Mesenteric fat pad (tissue), 1 donor: ENCODE results near the gene ARL8B. TPM values are rescaled to one million over a fixed set of nuclear protein-coding genes. Genes with fewer than 3 reads are reported as not detected.

Source experiments
- DNase-seq: peaks from one replicate; pipeline ENCODE4 v3.0.0-alpha.2; 2020; ENCODE audit warnings: low spot score
- total RNA-seq: library from RNA; stranded (reverse); fragmentation: NEBNext Ultra II Directional; extraction: Animal tissue kit (Norgen Biotek cat#: 25700); gene quantifications from one replicate; pipeline ENCODE4 v1.2.1, GENCODE V29; 2021
- donor health status: DM: yes; HTN: yes; CAD: no.

The ARL8B gene
- total RNA-seq, 1 donor from 2014 or later, result 63.4 TPM

DNA sequence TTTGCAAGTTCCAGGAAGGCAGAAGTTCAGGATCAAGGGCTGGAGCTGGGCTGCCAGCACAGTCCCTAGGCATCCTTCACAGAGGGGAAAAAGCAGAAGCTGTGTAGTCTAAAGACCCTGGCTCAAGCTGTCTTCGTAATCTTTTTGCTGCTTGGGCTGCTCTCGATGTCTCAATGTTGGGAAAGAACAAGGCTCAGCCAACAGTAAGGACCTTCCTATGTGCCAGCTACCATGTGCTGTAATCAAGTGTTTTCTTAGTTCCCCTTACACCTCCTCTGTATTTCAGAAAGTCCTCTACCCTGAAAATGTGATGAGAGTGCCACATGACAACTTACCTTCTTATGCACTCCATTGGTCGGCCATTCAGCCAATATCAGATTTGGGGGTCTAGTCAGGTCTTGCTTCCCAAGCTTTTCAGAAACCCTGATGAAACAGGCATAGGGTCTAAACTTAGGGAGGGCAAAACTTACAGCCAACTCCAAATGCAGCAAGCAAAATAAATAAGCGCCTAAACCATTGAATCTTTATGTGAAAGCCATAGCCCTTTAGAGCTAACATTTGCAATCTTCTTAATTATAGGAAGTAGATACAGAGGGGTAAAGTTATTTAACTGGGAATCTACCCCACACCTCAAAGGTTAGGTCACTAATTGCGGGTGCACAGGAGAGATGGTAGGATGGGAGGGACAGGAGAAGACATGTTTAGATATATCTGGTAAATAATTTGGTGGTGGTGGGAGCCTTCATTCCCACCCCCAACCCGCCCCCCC, 64.2 kb downstream of the ARL8B start:
- no peak for DNase-seq

DNA sequence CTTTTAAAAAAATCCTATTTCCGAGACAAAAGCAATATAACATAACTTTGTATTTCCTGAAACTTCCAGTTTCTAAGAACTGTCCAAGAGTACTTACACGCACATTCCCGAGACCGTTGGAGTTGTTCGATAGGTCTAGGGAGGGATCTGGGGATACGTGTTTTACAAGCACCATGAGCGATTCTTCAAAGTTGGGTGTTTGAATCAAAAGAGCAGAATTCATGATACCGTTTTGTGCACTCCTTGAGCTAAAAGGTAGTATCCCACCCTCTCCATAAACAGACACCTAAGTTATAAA, 64.7 kb downstream of the ARL8B start:
- DNase-seq, result no peak

DNA sequence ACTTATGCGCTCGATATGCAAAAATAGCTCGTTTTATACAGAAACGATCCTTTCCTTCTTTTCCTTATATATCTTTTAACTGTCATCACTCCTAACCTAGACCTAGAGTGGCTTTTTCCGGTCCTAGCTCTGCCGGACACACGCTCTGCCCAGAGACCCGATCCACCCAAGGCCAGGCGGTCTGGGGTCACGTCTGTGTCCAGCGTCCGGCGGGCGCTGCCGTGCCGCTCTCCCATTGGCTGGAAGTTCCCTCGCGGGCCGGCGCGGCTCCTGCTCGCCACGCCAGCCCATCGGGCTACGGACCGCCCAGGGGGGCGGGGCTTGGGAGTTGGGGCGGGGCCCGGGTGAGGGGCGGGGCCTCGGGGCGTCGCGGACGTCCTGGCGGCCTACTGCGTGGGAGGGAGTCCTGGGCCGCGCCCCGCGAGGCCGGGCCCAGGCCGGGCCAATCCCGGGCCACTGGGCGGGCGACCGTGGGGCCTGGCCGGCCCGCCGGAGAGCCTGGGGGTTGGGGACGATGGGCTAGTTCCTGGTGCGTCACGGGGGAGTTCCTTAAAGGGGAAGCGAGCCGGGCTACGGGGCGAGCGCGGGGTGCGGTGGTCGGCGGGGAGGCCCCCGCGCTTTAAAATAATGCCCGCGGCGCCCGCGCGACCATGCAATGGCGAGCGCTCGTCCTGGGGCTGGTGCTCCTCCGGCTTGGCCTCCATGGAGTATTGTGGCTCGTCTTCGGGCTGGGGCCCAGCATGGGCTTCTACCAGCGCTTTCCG, 65.2 kb downstream of the ARL8B start, which contains the start of gene EDEM1:
Gene EDEM1, plus strand, starts transcription at position 552 of the 764 bp plus-strand sequence. Its CDS starts 99 bp downstream, at position 651.
- DNase-seq, result peak; percentile 99

DNA sequence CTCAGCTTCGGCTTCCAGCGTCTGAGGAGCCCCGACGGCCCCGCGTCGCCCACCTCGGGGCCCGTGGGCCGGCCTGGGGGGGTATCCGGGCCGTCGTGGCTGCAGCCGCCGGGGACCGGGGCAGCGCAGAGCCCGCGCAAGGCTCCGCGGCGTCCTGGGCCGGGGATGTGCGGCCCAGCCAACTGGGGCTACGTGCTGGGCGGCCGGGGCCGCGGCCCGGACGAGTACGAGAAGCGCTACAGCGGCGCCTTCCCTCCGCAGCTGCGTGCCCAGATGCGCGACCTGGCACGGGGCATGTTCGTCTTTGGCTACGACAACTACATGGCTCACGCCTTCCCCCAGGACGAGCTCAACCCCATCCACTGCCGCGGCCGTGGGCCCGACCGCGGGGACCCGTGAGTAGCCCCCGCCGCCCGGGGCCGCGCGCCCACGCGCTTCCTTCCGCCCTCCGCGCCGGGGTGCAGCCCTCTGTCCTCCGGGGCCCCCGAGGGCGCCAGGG, 65.9 kb downstream of the ARL8B start:
- DNase-seq, result no peak

DNA sequence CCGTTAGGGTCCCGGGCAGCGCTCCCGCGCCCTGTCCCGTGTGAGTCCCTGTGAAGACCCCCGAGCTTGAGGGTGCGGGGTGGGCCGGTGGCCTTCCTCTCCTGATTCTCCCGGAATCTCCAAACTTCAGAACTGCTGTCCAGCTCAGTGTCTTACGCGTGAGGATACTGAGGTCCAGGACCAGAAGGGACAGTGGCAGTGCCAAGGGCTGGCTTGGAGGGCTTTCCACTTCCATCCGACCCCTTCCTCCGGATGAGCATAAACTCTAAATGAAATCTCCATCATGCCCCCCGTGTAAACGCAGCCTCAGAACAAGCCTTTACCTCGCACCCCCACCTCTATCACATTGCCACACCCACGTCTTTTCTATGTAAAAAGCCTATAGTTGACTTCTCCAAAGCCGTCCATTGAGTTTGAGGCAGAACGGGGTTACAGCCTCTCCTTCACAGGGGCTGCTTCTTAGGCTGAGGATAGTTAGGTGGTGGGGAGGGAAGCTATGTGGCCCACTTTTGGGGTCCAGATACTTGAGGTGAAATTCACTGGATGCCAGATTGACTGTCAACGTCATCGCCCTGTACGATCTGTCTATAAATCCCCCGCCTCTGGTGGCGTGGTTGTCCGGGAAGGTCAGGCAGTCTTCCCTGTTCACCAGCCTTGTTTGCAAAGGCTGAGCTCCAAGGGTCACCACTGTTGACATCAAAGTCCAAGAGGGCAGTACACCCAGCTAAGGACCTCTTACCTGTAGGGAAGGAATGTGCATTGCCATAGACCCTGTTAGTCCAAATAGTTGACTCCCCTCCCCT, 66.5 kb downstream of the ARL8B start:
- no peak for DNase-seq

DNA sequence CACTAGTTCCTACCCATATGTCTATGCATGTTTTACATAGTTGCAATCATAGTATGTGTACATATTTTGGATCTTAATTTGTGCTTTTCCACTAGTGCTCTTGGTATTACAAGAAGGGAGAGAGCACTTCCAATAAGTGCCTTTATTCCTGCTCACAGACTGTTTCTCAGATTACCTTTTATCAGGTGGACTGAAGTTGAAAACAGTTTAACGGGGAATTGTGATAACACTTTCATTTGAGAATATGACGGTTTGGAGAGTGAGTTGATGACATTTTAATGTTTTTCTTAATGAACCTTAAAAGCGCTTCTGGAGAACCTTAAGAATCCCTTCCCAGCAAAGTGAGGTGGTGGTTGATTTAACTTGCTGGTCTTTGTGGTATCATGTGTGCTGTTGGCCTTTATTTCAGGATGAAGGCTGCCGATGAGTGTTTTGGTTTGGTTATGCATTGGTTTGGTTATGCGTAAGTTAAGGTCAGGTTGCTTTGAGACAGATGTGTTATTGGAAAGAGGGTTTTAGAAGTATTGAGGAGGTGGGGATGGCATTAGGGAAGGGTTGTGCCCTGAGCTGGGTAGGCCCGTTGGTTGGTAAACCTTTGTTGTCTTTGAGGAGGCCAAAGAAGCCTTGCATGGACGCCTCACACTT, 68.2 kb downstream of the ARL8B start:
- no peak for DNase-seq

DNA sequence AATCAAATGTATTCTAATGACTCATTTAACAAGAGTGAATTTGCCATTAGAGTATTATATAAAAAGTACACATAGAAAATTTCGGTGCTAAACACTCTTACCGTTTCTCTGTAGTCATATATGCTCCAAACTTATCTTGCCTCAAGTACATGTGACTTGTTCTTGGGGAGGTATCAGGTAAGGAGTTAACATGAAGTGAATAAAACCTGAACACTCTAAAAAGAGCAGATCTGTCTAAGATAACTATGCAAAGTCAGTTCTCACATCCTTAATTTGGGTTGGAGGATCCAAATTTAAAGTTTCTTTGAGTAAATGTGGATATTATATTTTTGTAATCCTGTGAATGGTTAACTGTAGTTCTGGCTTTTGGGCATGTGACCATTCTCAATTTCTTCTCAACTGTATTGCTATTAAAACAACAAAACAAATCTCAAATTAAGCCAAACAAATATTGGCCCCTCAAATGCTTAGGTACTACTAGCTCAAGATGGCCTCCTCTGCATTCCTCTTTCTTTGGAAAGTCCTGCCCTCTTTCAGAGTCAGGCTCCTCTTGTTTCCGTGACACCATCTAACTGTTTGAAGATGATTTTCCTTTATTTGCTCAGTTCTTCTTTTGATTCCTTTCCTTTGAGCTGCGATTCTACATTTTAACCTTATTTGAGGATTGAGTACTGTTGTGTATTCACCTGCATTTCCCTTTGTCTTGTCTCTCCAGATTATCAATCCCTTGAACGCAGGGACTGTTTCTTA, 69.6 kb downstream of the ARL8B start:
- DNase-seq, result no peak

DNA sequence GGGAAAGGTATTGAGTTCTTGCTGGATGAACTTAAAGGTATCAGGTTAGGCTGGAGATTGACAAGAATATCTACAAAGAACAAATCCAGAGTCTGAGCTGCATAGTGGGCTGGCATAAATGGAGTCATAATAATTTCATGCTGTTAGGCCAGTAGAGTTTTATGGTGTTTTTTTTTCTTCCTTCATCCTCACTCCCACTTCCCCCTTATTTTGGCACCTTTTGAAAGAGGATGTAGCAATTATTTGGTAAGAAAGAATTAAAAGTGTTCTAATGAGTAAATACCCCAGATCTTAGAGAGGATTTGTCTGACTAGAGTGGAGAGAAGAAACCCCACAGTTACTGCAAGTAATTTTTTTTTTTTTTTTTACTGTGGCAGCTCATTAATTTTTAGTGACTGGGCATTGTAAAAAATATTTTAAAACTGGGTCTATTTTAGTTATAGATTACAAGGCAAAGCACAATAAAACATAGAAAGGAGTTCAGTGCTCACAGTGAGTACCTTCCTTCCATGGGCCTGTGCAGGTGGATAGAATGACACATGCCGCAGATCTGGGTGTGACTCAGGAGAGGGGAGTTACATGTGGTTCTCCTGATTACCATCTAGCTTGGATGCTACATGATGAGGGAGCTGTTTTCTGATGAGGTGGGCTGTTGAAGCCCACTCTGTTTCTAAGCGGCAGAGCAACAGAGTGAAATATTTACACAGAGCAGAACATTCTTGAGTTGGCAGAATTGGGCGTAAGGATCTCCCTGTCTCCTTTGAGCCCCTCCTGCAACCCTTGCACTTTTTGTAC, 70.7 kb downstream of the ARL8B start:
- DNase-seq, result no peak

DNA sequence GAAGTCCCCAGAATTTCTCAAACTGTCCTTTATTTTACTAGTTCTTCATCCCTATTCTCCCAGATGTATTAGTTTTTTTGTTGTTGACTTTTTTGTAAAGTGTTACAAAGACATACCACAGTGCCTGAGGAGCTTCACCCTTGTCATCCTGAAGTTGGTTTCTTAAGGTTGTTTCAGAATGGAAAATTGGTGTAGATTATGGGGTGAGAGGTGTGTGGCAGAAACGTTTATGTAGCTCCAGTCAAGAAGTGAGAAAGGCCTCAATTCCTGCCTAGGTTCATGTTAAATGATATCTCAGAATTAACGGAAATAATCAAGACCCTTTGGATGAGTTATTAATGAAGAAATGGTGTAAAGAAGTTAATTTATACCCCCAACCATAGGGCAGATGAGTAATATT, 72.2 kb downstream of the ARL8B start:
- DNase-seq, result no peak

DNA sequence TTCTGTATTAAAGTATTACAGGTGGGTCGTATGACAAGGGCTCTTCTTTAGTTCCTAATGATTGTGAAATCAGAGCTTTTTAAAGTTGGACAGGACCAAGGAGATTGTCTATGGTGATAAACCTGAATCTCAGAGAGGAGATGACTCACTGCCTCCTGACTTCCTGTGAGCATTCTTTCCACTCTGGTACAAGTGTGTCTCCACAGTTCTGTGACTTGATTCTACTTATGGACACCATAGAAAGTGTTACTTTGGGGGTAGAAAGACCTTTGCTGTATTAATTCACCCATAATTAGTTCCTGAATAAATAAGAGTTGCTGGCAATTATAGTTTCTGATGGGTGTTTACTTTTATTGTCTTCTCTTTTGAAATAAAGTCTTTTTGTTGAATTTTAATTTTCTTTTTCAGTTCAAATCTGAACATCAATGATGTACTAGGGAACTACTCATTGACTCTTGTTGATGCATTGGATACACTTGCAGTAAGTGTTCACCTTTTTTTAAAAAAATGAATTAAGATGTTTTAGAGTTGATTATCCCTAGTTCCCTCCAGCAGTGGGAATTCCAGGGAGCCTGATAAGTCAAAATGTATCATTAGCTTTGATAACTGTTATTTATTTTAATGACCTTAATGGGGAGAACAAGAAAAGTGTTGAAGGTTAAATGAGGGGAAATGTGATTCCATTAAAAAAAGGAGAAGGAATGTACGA, 72.9 kb downstream of the ARL8B start:
- DNase-seq, result no peak

DNA sequence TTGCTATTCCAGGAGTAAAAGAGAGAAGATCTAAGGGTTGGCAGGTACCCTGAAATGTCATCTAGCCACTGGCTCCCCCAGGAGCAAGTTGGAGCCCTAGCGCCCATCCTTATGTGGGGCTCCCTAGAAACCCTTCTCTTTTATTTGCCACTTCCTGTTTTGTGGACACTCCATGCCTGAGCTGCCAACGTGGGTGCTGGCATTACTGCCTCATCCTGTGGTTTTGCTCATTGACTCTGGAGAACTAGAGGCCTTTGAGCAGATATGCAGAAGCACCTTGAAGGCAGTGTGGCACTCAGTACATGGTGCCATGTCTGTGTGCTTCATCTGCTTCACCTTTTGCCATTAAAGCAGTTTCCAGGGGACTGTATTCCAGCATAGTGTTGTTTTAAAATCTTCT, 73.5 kb downstream of the ARL8B start:
- DNase-seq, result no peak

DNA sequence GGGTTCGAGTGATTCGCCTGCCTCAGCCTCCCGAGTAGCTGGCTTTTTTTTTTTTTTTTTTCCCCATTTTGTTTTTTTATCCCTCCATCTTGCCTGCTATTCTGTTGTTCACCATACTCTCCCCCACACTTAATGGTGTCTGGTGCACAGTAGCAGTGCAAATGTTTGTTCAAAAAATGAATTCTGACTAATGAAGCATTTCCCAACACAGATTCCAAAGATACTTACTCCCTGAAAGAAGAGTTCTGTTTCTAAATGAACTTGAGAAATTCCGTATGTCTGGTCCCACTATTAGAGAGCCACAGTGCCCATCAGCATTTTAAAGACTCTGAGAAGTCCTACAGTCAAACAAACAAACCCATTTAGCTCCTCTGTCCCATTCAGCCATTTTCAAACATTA, 74.9 kb downstream of the ARL8B start:
- no peak for DNase-seq

DNA sequence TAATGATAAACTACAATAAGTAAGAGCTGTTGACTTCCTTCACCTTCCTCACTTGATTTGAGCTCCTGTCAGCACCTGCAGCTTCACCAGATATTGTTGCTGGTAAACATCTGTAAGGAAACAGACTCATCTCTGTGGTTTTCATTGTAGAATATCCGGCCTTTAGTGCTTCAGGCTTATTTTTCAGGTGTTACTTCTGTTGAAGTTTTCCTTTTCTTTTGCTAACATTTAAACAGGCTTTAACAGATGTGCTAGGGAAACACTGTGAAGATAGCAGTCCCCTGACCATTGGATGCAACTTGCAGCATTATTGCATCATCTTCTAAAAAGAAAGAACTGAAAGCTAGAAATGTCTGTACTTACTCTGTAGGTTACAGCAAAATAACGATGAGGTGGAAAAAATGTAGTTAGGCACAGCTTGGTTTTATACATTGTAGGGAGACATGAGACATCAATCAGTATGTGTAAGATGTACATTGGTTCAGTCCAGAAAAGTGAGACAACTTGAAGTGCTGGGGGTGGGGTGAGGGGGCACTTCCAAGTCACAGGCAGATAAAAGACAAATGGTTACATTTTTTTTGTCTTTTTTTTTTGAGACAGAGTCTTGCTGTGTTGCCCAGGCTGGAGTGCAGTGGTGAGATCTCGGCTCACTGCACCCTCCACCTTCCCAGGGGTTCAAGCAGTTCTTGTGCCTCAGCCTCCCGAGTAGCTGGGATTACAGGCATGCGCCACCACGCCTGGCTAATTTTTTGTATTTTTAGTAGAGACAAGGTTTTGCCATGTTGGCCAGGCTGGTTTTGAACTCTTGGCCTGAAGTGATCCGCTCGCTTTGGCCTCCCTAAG, 75.6 kb downstream of the ARL8B start:
- no peak for DNase-seq

DNA sequence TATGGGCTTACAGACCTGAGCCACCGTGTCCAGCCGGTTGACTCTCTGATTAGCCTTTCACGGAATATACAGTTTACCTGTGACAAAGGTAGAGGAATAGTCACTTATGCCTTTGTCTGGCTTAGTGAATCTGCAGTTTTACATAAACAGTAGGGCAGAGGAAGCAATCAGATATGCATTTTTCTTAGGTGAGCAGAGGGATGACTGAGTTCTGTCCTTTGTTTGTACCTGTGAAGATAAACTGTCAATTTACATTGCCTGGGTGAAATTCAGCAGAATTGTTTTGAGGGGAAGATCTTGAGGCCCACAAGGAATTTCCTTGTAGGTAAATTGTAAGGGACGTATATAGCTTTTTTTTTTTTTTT, 76.2 kb downstream of the ARL8B start:
- DNase-seq, result no peak

DNA sequence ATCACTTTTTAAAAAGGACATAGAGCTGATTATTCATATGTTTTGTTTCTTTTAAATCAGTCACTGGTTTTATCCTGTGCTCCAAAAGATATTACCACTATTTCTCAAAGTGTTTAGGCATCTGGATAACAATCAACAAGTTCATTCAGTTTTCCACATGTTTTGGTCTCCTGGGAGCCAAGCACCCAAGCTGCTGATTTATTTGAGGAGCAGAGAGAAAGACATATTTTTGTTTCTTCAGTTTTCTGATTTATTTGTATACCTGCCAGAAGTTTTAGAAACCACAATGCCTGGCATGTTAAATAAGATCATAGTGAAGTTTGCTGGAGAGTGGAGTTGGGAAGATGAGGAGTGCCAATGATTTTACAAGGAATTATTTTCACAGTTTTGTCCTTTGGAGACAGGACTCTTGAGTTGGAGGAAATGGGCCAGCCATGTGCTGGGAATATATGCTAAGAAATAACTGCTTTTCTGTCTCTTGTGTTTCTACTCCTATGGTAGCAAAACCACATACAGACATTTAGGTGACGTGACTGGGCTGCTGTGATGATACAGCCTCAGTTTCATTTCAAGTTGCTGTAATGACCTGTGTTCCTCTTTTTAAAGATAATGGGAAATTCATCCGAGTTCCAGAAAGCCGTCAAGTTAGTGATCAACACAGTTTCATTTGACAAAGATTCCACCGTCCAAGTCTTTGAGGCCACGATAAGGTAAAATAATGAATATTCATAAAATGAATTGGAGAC, 77.1 kb downstream of the ARL8B start:
- DNase-seq, result no peak

DNA sequence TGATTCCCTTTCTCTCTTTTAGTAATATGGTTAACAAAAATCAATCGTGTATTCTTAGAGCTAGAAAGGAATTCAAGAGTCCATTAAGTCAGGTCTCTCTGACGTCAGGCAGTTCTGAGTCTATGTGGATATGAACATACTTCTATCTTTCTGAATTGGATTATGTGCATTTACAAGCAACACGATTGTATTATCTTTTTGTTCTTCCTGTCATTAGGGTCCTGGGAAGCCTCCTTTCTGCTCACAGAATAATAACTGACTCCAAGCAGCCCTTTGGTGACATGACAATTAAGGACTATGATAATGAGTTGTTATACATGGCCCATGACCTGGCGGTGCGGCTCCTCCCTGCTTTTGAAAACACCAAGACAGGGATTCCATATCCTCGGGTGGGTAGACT, 79.4 kb downstream of the ARL8B start:
- DNase-seq, result no peak

DNA sequence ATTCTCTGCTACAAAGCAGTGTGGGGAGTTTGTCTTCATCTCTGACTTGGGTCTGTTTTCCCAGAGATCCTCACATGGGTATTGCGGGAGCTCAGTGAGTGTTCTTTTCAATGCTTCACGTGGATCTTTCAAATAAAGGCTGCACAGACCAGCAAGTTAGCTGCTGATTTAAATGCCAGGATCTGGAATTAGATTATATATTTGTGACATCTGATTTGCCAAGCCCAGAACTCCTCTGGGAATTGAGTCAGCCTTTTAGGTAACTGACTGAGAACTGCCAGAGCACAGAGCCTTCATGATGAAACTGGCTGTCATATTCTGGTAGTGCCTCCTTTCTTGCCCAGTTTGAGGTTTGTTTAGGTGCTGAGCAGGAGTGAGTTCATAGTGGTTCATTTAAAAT, 80.1 kb downstream of the ARL8B start:
- DNase-seq, result no peak
